ENCODE measurements around the gene KRT23.

GRCh38 chr17:40958086-40958953 is 20.9 kb upstream of the KRT23 start:
- TF ChIP-seq CTCF (IDR thresholded peaks at IDR 0.05 in 2 of 3, conservative IDR thresholded peaks at IDR 0.05 in 1 of 3; ENCODE audit: insufficient read depth in 2 of 3, low read depth in 1 of 3, low read length in 3 of 3), result no peak
- no peak for TF ChIP-seq ILF3 (IDR thresholded peaks at IDR 0.05; ENCODE audit: borderline replicate concordance)
- no peak for TF ChIP-seq ZNF384 (IDR thresholded peaks at IDR 0.05; ENCODE audit: low read depth, low read length)
- no peak for TF ChIP-seq CCNT2 (IDR thresholded peaks at IDR 0.05; ENCODE audit: borderline replicate concordance, extremely low read depth, insufficient read length, low read depth, low read length)
- no peak for TF ChIP-seq ZNF639 (CRISPR knock-in tag; conservative IDR thresholded peaks at IDR 0.05 in 1 of 2, IDR thresholded peaks at IDR 0.05 in 1 of 2)

Measured in K562 (cell line).